Activated CD8-positive, alpha-beta memory T cell treated with anti-CD3 and anti-CD28 coated beads for 1 hour (primary cell): ENCODE results near the gene CLK1.
"Not testable (repeated sequence)": the region's sequence is repeated elsewhere in the genome, so short reads cannot be mapped to it uniquely, and the experiment has no call there.

Experiments
- DNase-seq, 2 donors: peaks; one replicate each; pipeline ENCODE4 v3.0.0-alpha.2; 2020; ENCODE audit warnings: low read depth in 1 of 2; ENCODE audit errors: extremely low read depth in 1 of 2

The CLK1 gene

GRCh38 chr2:200864176-200865034 is at the start of gene CLK1:
Gene CLK1, minus strand, starts transcription at chr2:200864658. Its CDS starts 2,796 bp downstream, at chr2:200861862.
- DNase-seq: peak; percentile 82 to 97

- DNase-seq: no peak
Measured at GRCh38 chr2:200913654-200914053, 49.2 kb upstream of the CLK1 start.

- no peak for DNase-seq
Measured at GRCh38 chr2:200909958-200910357, 45.5 kb upstream of the CLK1 start.

GRCh38 chr2:200905618-200906296 is 41.3 kb upstream of the CLK1 start:
- peak in 1 of 2 donors; percentile 10 for DNase-seq

GRCh38 chr2:200901459-200902072 is 37.1 kb upstream of the CLK1 start:
- DNase-seq: peak; percentile 38 to 41

GRCh38 chr2:200899482-200899881 is 35.0 kb upstream of the CLK1 start:
- no peak for DNase-seq

GRCh38 chr2:200888704-200889625 is 24.5 kb upstream of the CLK1 start, which contains the start of the genes NIF3L1 and PPIL3:
Gene NIF3L1, plus strand, starts transcription at chr2:200889371. Its CDS starts 2,573 bp downstream, at chr2:200891944.
Gene PPIL3, minus strand, starts transcription at chr2:200889077. Its CDS starts 1,462 bp downstream, at chr2:200887615.
- DNase-seq: peak; percentile 91

GRCh38 chr2:200881715-200882249 is 17.3 kb upstream of the CLK1 start:
- DNase-seq: not testable (repeated sequence)

- DNase-seq: no peak
Measured at GRCh38 chr2:200878289-200878880, 13.9 kb upstream of the CLK1 start.

GRCh38 chr2:200877443-200877842 is 13.0 kb upstream of the CLK1 start:
- DNase-seq: no peak

- no peak for DNase-seq
Measured at GRCh38 chr2:200873560-200873959, 9.1 kb upstream of the CLK1 start.

- DNase-seq: no peak
Measured at GRCh38 chr2:200871151-200871550, 6.7 kb upstream of the CLK1 start.

- DNase-seq: no peak
Measured at GRCh38 chr2:200869014-200869413, 4.6 kb upstream of the CLK1 start.

GRCh38 chr2:200863782-200864175 is 679 bp downstream of the CLK1 start:
- DNase-seq: no peak

GRCh38 chr2:200862532-200863000 is 1.9 kb downstream of the CLK1 start:
- peak in 1 of 2 donors; percentile 41 for DNase-seq

- no peak for DNase-seq
Measured at GRCh38 chr2:200861617-200862155, 2.8 kb downstream of the CLK1 start.

GRCh38 chr2:200860092-200860795 is 4.2 kb downstream of the CLK1 start:
- no peak for DNase-seq

- DNase-seq: no peak
Measured at GRCh38 chr2:200856806-200857205, 7.7 kb downstream of the CLK1 start.

- DNase-seq: no peak
Measured at GRCh38 chr2:200852605-200853004, 11.9 kb downstream of the CLK1 start.
